ENCODE measurements around the gene IGLL1.
"Not testable (repeated sequence)": the region's sequence is repeated elsewhere in the genome, so short reads cannot be mapped to it uniquely, and the experiment has no call there.

IGLL1 gene

DNA sequence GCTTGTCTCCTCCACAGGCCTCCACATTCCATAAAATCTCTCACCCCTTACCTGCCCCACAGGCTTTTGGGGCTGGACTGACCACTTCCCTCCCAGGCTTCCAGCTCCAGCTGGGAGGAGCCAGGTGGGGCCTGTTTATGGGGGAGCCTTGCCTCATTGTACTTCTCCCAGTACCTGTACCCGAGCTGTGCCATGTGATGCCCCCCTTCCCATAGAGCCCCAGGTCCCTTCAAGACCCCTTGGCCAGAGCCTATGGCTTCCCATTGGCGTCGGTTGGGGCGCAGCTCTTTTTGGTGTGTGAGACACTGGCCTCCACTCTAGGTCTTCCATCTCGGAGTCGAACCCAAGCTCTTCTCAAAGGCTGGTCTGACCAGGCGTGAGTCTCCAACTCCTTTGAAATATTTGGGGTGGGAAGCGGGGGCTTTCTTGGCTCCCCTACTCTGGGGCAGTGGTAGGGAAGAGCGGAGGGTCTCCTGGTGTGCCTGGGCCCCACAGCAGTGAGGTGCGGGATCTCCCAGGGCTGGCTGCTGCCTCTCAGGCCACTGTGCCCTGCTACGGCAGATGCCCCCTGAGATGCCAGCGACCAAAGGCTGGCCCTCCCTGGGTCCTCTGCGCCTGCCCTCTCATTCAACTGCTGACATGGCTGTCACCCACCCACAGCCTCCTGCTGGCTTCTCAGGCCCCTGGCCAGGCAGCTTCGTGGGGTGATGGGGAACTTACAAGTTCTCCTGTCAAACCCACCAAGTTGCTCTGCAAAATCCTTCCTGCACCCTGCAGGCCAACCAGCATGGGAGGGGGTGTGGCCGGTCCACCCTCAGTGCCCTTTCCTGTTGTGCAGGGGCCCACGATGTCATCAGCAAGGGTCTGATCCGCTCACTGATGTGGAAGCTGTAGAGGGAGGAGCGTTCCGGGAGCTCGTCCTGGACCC is 26.4 kb upstream of the IGLL1 start:
- Histone ChIP-seq H3K27ac (no peak overlapping the region), H3K27me3 (replicated peaks) (no peaks in the 10 kb centered on the region), H3K4me3 (ENCODE audit: low read depth, low read length) (no peak overlapping the region), H3K36me3 (replicated peaks) (no peaks in the 10 kb centered on the region)
- no peak for DNase-seq
- in situ Hi-C loops (cut with HindIII; ENCODE audit: low pct_ligation_motif_present, low sequenced_read_pairs): no loop called here
- TF ChIP-seq, protein P1, sequence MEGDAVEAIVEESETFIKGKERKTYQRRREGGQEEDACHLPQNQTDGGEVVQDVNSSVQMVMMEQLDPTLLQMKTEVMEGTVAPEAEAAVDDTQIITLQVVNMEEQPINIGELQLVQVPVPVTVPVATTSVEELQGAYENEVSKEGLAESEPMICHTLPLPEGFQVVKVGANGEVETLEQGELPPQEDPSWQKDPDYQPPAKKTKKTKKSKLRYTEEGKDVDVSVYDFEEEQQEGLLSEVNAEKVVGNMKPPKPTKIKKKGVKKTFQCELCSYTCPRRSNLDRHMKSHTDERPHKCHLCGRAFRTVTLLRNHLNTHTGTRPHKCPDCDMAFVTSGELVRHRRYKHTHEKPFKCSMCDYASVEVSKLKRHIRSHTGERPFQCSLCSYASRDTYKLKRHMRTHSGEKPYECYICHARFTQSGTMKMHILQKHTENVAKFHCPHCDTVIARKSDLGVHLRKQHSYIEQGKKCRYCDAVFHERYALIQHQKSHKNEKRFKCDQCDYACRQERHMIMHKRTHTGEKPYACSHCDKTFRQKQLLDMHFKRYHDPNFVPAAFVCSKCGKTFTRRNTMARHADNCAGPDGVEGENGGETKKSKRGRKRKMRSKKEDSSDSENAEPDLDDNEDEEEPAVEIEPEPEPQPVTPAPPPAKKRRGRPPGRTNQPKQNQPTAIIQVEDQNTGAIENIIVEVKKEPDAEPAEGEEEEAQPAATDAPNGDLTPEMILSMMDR (IDR thresholded peaks at IDR 0.05; ENCODE audit: low read depth, low read length, missing control alignments): no peak

DNA sequence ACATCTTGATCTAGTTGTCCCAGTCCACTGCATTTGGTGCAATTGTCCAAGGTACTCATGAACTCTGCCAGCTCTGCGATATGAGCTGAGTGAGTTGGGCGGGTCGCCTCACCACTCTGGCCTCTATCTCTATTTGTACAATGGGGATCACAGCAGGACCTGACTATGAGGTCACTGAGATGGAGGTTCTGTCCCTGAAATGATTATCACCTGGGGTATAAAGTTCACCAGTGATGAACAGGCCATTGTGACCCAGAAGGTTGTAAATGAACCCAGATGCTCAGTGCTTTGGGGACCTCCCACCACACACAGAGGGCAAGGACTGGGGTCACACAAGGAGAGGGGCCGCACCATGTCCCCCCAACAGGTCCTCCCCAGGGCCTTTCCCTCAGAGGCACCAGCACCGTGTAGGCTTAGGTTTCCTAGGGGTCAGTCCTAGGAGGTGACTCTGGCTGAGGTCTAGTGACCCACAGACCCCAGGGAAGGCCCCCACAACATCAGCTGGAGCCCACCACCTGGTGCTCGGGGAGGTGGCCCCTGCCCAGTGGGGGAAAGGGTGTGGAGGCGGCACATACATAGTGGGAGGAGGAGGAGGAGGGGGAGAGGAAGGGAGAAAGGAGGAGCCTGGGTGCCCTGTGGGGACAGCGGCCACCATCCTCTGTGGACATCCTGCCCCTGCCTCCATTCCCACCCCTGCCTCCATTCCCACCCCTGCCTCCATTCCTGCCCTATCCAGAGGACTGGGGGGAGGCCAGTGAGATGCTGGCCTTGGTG is 25.0 kb upstream of the IGLL1 start:
- no peak for DNase-seq
- in situ Hi-C loops (cut with HindIII; ENCODE audit: low pct_ligation_motif_present, low sequenced_read_pairs): no loop called here
- Histone ChIP-seq H3K27ac (no peak overlapping the region), H3K36me3 (replicated peaks) (no peaks in the 10 kb centered on the region), H3K27me3 (replicated peaks) (no peaks in the 10 kb centered on the region), H3K4me3 (ENCODE audit: low read depth, low read length) (no peak overlapping the region)
- TF ChIP-seq, protein P1 (IDR thresholded peaks at IDR 0.05; ENCODE audit: low read depth, low read length, missing control alignments): no peak

DNA sequence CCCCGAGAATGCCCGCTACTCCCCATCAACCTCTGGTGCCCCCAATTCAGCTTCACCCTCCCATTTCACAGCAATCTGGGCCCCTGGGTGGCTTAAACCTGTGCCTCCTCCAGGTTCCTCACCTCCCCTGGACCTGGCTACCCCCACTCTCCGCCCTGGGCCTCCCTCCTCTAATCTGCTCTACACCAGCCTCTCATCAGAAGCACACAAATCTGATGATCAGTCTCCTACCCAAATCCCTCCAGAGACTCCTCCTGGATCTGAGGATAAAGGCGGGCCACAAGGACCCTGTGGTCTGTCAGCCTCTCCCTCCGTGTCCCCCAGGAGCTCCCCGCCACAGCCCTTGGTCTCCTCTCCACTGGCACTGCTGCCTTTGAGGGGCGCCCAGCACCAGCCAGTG is 23.2 kb upstream of the IGLL1 start:
- Histone ChIP-seq H3K27ac (no peak overlapping the region), H3K27me3 (replicated peaks) (no peaks in the 10 kb centered on the region), H3K36me3 (replicated peaks) (no peaks in the 10 kb centered on the region), H3K4me3 (ENCODE audit: low read depth, low read length) (no peak overlapping the region)
- in situ Hi-C loops (cut with HindIII; ENCODE audit: low pct_ligation_motif_present, low sequenced_read_pairs): no loop called here
- TF ChIP-seq, protein P1 (IDR thresholded peaks at IDR 0.05; ENCODE audit: low read depth, low read length, missing control alignments): no peak
- no peak for DNase-seq

DNA sequence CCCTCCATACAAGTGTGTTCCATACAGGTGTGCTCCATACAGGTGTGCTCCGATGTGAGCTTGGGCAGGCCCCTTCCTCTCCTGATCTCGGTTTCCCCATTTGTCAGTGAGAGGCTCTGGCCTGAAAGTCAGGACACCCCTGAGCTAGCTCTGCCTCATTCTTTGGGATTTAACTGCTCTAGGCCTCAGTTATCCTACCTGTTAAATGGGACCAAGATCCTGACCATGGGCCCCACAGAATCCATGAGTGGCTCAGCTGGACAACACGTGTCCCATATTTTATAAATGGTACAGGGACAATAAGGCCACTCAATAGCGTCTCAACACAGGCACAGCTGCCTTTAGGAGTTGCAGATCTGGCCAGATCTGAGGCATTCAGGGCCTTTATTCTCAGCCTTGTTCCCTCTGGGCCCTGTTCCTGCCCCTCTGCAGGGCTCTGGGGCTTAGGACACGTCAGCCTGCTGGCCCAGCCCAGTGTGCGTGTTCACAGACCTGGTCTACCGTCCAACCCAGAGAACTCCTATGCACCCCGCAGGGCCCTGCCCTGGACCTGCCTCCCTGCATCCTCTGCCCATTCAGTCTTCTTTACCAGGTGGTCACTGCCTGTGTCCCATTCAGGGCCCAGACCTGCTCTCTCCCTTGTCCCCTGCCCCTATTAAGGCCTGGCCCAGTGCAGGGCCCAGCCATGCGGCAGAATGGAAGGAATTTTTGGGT is 18.9 kb upstream of the IGLL1 start:
- in situ Hi-C loops (cut with HindIII; ENCODE audit: low pct_ligation_motif_present, low sequenced_read_pairs): no loop called here
- DNase-seq: no peak
- H3K36me3 ChIP-seq (replicated peaks): no peaks in the 10 kb centered on the region
- TF ChIP-seq, protein P1 (IDR thresholded peaks at IDR 0.05; ENCODE audit: low read depth, low read length, missing control alignments): no peak
- no peak overlapping the region for H3K27ac ChIP-seq
- no peaks in the 10 kb centered on the region for H3K27me3 ChIP-seq (replicated peaks)
- H3K4me3 ChIP-seq (ENCODE audit: low read depth, low read length): no peak overlapping the region

DNA sequence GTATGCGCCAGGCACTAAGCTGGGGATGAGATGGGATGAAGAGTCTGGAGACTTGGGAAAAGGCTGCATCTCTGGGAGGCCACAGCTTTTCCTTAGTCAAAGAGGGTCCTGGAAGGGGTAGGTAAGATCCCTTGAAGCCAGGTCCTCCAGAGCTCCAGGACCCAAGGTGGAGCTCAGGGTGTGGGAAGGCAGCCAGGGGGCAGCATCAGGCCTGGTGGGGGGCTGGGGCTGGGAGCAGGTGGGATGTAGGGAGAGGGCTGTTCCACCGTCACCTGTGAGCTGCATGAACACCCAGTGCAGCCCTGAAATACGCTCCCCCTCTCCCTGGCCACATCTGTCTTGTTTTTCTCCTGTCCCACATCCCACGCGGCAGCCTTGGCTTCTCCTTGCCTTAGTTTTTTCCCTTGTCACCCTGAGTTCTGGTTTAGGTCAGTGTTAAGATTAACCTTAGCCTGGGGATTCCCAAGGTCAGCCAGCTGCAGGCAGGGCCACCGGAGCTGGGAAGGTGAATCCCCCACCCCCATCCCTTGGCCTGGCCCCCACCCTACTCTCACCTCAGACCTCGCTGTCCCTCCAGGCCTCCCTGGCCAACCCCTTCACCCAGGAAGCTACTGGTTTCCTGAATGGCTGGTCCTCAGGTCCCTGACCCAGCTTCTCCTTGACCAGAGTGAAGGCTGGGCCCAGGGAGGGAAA is 17.6 kb upstream of the IGLL1 start:
- DNase-seq; in situ Hi-C loops (cut with HindIII; ENCODE audit: low pct_ligation_motif_present, low sequenced_read_pairs); H3K4me3 ChIP-seq (ENCODE audit: low read depth, low read length); H3K27ac ChIP-seq; H3K36me3 ChIP-seq (replicated peaks); H3K27me3 ChIP-seq (replicated peaks): not testable (repeated sequence)

DNA sequence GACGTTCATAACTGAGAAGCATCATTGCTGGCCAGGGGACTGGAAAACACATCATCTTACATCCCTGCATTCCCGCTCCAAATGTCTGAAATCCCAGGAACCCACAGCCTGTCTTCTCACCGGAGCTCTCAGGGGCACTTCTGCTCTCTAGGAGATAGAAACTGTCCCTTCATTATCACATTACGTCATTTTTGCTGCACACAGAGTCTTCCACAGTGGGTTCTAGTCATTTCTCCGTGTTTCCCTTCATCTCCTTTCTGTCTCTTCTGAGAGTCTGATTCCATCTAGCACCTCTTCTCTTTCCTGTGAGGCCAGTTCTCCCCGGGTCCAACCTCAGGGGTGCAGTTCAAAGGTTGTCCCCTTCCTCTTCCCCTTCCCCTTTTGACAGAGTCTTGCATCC is 15.8 kb upstream of the IGLL1 start:
- H3K27ac ChIP-seq; DNase-seq; H3K27me3 ChIP-seq (replicated peaks); H3K4me3 ChIP-seq (ENCODE audit: low read depth, low read length); in situ Hi-C loops (cut with HindIII; ENCODE audit: low pct_ligation_motif_present, low sequenced_read_pairs); H3K36me3 ChIP-seq (replicated peaks): not testable (repeated sequence)

All from brain microvascular endothelial cell (primary cell).